HG02885 (cell line): ENCODE results near the gene ZMYM2.
"Not testable (repeated sequence)": the region's sequence is repeated elsewhere in the genome, so short reads cannot be mapped to it uniquely, and the experiment has no call there.

Experiments used
- ATAC-seq: cut with Tn5 transposase; IDR thresholded peaks from one replicate; pipeline ENCODE4 v1.9.1; 2021; ENCODE audit warnings: mild to moderate bottlenecking; ENCODE audit not compliant: unreplicated experiment, poor library complexity

The ZMYM2 gene

DNA sequence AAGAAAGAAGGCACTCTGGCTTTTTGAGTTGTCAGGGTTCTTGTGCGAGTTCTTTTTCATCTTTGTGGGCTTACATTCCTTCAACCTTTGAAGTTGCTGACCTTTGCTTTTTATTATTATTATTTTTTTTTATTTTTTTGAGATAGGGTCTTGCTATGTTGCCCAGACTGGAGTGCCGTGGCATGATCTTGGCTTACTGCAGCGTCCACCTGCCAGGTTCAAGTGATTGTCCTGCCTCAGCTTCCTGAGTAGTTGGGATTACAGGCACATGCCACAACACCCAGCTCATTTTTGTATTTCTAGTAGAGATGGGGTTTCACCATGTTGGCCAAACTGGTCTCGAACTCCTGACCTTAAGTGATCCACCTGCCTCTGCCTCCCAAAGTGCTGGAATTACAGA, 84.1 kb downstream of the ZMYM2 start:
- ATAC-seq, result not testable (repeated sequence)

DNA sequence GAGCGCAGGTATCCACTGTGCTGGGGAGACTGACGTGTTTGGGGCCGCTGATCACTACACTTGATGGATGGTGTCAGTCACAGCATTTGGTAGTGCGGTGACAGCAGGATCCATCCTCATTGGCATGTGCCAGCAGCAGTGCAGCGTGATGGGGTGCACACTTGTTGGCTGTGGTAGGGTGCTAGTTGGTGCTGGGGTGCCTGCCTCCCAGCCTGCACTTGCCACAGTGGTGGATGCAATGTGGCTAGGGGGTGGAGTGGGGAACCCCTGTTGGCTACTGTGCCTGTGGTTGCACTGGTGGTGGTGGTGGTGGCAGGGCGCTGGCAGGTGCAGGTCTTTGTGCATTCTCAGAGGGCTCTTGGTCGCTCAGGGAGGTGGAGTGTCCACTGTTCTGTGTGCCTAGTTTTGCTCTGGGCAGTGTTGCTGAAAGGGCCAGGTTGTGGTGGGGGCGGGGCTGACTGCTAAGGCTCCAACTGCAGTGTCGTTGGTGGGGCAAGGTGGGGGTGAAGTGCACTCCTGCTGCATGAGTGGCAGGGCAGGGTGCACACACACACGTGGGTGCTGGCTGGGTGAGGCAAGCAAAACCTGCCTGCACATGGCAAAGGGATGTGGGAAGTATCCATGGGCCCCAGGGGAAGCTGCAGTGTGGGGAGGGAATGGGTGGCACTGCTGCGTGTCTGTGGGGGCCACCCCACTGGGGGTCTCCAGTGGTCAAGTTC, 84.8 kb downstream of the ZMYM2 start:
- ATAC-seq, result no peak

DNA sequence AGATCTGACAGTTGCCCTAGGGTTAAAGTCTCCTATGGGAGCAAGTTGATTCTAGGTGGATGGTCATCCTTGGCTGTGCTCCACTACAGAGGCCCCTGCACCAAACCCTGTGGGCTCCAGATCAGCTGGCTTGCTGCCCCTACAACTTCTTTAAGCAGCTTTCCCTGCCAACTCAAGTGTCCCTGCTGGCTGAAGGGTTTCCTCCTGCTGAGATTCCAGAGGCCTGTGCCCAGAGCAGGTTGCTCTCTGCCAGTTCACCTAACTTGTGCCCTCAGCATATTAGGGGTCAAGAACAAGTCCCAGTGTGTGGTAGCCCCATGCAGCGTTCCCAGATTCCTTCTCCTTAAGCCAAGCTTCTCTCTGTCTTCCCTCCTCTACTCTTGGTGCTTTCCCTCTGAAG, 85.6 kb downstream of the ZMYM2 start:
- ATAC-seq, result no peak

DNA sequence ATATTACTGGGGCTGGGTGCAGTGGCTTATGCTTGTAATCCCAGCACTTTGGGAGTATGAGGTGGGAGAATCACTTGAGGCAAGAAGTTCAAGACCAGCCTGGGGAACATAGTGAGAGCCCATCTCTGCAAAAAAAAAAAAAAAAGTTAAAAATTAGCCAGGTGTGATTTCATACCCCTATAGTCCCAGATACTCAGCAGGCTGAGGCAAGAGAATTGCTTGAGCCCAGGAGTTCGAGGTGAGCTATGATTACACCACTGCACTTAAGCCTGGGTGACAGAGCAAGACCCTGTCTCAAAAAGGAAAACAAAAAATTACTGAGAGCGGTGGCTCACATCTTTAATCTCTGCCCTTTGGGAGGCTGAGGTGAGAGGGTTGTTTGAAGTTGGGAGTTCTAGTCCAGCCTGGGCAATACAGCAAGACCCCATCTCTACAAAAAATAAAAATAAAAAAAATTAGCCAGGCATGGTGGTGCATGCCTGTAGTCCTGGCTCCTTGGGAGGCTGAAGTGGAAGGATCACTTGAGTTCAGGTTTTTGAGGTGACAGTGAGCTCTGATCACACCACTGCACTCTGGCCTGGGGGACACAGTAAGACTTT, 87.5 kb downstream of the ZMYM2 start:
- ATAC-seq, result no peak

DNA sequence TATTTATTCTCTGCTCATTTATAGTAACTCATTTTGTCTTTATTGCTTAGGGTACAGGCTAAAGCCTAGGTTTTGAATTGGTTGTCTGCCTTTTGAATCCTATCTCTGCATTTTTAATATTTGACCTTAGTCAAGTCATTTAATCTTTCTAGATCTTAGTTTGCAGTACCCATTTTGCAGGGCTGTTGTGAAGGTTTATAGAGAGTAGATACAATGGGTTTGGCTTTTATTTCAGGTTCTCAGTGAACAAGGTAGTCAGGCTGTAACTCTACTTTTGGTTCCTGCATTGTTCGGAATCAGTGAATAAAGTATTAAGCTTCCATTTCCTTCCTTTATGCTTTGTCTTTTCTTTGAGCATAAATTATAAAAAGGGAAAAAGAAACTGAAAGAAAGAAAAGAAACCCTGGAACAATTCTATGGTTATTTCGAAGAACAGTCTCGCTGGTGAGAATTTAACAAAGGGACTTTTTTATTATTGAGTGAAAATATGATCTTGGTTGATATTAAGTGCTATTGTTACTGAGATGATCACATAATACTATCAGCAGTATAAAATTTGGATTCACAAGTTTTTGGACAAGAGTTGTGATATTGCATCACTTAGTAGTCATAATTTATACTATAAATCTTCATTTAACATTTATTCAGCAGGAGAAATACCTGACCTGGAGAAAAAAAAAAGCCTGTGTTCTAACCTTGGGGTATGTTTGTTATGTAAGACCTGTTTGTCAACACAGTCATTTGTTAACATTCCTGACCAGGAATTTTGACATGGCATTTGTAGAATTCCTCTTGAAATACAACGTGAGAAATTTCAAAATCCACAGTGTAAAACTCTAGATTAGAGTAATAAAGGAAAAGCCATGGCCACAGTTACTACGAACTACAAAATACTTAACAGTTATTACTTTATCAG, 91.3 kb downstream of the ZMYM2 start:
- ATAC-seq, result no peak

DNA sequence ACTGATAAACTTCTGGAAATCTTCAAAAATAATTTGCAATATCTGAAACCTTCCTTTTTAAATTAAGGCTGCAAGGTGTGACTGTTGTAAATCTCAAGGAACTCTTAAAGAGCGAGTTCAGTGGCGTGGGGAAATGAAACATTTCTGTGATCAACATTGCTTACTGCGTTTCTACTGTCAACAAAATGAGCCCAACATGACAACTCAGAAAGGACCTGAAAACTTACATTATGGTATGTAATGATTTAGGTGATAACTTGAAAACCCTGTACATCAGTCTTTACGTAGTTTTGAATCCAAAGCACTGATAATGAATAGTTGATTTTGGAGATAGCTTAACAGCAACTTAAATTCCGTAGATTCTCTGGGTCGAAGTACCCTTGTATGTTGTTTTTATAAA, 92.8 kb downstream of the ZMYM2 start:
- no peak for ATAC-seq

DNA sequence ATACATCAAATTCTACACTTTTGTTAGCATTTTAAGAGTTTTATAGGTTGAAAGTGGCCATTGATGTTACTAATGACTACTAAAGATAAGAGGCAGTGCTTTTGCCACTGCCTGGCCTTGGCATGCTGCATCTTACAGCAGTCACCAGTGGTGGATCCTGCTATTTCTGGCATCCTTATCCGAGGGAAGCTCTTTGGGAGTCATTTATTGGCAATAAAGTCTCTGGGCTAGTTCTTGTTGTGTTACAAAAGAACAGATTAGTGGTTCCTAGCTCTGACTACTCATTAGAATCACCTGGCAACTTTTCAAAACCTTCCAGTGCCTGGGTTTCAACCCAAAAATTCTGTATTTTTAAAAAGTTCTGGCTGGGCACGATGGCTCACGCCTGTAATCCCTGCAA, 94.5 kb downstream of the ZMYM2 start:
- ATAC-seq, result no peak

DNA sequence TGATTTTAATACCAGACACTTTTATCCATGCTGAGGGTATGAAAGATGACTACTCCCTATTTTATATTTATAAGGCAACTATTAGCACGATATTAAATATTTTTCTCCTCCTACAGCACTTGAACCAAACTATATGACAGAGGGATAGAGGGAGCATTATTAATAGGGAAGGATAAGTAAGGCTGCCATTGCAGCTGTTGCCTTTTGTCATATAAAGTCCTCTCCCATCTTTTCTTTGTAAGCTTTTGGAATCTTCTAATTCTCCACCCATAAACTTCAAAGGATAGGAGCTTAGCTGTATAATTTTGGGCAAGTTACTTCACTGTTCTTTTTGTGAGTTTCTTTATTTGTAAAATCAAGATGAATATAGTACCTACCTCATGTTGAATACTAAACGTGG, 95.4 kb downstream of the ZMYM2 start:
- ATAC-seq, result no peak

DNA sequence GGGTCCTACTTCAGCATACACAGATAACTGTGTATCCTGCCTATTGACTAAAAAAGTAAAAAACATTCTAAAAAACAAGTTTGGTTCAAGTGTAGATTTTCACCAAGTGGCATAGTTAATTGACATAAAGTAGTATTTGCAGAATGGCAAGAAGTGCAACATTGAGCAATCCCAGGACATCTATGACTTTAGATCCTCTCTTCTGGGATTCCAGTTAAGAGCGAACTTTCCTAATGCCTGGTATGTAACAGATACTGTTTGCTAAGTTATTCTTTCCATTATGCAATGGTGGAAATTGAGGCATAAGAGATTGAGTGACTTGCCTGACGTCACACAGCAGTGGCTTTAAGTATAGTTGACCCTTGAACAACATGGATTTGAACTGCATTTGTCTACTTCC, 96.1 kb downstream of the ZMYM2 start:
- ATAC-seq, result no peak

DNA sequence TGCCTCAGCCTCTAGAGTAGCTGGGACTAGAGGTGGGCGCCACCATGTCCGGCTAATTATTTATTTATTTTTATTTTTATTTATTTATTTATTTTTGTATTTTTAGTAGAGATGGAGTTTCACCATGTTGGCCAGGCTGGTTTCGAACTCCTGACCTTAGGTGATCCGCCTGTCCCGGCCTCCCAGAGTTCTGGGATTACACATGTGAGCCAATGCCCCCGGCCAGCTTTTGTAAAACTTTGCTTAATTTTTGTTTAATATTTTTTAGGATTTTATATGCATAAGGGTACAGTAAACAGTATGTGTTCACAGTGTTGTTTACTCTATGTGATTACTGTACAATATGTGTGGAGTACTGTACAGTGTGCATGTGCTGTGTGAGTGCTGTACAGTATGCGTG, 98.7 kb downstream of the ZMYM2 start:
- no peak for ATAC-seq

DNA sequence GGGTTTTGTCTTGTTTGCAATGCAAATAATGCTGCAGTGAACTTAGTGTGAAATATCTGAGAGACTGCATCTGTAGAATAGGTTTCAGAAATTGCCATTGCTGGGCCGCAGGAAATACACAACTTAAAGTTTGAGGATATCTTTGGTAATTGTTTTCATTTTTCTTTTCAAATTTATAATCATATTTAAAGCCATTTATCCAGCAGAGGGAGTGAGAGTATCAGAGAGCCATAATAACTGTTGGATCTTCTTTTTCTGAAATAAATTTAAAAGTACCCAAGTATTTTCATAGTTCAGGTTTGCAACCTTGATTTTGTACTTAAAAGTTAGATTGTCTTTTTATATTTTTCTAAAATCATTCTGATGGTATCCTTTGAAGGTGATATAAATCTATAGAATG, 99.4 kb downstream of the ZMYM2 start:
- ATAC-seq, result no peak

DNA sequence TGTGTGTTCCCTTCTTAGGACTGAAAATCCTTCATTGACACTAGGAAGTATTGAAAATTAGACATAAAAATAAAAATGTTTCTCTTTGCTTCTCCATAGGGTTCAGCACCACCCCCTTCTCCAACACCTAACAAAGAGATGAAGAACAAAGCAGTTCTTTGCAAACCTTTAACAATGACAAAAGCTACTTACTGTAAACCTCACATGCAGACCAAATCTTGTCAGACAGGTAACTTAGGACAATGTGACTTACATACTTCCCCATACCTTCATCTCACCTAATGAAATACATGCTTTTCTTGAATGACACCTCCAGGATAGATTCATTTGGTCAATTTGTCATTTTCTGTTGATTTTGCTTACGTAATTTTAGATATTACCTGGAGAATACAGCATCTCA, 99.9 kb downstream of the ZMYM2 start:
- no peak for ATAC-seq

DNA sequence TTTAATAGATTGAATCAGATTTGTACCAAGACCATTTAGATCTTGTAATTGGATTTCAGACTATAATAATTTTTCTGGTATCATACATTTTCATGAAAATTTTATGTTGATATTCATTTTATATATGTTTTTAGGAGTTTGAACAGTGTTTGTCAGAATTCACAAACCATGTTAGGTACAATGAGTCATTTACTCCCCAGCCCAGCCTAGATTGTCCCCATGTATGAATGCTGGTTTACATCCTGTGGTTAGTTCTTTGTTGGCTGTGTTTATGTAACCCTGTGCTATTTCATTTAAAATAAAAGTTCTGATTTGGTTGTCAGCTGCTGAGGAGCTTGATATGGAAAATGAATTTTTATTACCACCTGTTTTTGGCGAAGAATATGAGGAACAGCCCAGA, 105.6 kb downstream of the ZMYM2 start:
- ATAC-seq, result no peak

DNA sequence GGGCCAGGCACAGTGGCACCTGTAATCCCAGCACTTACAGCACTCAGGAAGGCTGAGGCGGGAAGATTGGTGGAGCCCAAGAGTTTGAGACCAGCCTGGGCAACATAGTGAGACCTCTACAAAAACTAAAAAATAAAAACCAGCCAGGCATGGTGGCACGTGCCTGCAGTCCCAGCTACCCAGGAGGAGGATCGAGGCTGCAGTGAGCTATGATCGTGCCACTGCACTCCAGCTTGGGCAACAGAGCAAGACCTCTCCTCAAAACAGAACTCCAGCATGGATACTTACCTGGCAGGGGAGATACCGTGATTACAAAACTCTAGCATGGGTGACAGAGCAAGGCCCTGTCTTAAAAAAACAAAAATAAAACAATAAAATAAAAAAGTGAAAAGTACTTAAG, 107.0 kb downstream of the ZMYM2 start:
- no peak for ATAC-seq

DNA sequence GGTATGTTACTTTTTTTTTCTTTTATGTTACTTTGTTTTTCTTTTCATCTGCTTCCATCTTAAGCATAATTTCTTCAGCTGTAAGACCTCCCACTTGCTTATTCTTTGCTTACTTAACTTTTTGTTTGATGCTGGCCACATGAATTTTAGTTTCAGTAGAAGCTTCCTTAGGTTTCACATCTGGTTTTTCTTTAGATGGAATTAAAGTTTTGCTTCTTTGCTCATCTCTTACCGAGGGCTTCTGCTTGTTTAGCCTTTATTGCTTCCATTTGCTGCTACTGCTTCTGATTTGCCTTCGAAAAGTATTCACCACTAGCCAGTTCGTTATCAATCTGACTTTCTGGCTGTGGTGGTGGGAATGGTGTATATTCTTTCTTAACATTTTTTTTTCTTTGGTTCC, 111.4 kb downstream of the ZMYM2 start:
- ATAC-seq, result no peak

DNA sequence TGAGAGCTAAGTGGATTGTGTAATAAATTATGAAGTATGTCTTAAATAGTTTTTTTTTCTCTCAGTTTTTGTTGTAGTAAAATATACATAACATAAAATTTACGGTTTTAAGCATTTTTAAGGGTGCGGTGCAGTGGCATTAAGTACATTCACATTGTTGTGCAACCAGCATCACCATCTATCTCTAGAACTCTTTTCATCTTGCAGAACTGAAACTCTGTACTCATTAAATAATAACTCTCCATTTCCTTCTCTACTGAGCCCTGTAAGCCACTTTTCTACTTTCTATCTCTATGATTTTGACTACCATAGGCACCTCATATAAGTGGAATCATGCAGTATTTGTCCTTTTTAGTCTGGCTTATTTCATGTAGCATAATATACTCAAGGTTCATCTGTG, 115.2 kb downstream of the ZMYM2 start:
- ATAC-seq, result peak; percentile 66

DNA sequence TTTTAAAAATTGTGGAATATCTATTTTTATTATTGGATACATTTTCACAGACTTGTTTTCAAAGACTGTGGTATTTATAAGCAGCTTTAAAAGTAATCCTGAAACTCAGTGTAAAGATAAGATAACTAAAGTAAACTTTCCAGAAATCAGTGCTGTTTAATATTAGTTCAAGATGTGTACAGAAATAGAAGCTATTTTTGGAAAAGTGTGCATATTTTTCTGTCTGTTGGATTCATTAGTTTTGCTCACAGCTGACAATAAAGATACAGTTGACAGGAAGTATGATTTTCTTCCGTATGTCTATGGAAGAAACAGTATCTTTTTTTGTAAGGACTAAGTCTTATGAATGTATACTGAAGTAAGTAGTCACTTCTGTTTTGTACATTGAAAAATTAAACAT, 116.4 kb downstream of the ZMYM2 start:
- ATAC-seq, result no peak

DNA sequence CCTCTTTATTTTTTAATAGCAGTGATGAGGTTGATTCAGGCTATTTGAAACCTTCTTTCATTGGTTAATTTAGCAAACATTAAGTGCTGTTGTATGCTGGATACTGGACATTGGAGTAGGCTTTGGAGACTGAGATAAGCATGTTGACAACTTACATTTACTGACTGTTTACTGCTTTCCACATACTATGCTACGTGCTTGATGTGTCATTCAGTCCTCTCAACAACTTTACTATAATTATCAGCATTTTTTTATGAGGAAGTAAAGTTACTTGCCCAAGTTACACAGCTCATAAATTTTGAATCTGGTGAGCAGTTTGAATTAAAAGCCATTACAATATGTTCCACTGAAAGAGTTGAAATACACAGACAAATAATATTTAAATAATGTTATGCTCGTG, 118.6 kb downstream of the ZMYM2 start:
- no peak for ATAC-seq

DNA sequence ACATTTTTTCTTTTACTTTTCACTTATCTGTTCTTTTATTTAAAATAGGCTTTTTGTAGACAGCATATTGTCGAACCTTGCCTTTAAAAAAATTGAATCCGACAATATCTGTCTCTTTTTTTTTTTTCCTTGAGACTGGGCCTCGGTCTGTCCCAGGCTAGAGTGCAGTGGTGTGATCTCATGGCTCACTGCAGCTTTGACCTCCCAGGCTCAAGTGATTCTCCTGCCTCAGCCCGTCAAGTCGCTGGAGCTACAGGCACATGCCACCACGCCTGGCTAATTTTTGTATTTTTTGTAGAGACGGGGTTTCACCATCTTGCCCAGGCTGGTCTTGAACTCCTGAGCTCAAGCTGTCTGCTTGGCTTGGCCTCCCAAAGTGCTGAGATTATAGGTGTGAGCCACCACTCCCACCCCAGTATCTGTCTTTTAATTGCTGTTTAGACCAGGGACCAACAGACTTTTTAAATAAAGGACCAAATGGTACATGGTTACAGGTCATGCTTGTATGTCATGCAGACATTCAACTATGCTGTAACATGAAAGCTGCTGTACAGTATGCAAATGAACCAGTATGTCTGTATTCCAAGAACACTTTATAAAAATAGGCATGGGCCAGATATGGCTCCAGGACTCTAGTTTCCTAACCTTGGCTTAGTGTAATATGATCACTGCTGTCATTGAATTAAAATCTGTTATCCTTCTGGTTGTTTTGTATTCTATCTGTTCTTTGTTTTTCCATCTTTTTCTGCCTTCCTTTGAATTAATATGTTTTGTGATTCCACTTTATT, 122.0 kb downstream of the ZMYM2 start:
- ATAC-seq, result no peak

DNA sequence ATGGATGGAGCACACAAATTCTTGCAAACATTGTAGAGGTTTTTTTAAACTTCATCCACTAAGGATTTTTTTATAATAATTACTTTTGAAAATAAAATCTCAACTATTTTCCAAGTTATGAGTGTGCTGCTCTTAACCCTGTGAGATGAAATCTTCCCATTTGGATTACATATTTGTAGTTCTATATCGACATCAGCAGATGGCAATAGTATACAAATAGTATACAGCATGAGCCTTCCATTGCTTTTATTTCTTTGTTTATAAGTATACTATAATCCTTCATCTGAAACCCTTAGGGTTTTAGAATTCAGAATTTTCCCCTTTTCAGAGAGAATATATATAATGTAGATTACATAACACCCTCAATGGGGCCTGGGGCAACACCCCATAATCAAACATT, 131.8 kb downstream of the ZMYM2 start:
- no peak for ATAC-seq

DNA sequence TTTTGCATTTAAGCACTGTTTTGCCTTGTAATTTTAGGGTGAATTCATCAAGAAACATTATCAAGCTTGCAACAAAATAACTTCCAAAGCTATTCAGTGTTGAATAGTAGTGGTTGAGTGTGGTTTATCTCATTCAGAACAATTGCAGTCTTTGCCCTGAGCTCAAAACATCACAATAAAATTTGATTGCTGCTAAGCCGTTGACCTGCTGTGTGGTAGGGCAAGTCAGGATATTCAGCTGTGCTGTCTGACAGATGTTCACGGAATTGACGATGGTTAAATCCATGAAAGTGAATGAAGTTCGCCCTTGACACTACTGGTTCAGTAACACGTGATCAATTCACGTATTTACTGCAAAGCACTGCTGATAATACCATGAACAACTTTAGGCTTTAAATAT, 135.4 kb downstream of the ZMYM2 start:
- ATAC-seq, result no peak
